Astrocyte (in vitro differentiated cells and primary cell): ENCODE results near the gene LRRN4CL. TPM values are rescaled to one million over a fixed set of nuclear protein-coding genes. Genes with fewer than 3 reads are reported as not detected.
"Not testable (repeated sequence)": the region's sequence is repeated elsewhere in the genome, so short reads cannot be mapped to it uniquely, and the experiment has no call there.

Source experiments
- DNase-seq: peaks from one replicate; pipeline ENCODE4 v3.0.0-alpha.2; 2010; ENCODE audit warnings: low read depth
- FAIRE-seq: peaks from 2 replicates; lab custom pipeline; 2011; peaks lifted over from hg19 to GRCh38; lab: Jason Lieb, UNC
- H2AFZ ChIP-seq: 2 replicates; pipeline ENCODE4 v1.6.0; 2012; ENCODE audit warnings: low read depth, low read length, inconsistent platforms
- H3K27ac ChIP-seq: 2 replicates; pipeline ENCODE4 v1.5.1; 2011; ENCODE audit warnings: low read depth, low read length, inconsistent platforms
- H3K27me3 ChIP-seq: 2 replicates; pipeline ENCODE4 v1.6.0; 2011; ENCODE audit warnings: low read length, inconsistent platforms; ENCODE audit not compliant: insufficient read depth
- H3K36me3 ChIP-seq: 2 replicates; pipeline ENCODE4 v1.5.1; 2011; ENCODE audit warnings: low read length, inconsistent platforms; ENCODE audit not compliant: insufficient read depth
- H3K4me1 ChIP-seq: 2 replicates; pipeline ENCODE4 v1.5.1; 2011; ENCODE audit warnings: low read length, inconsistent platforms; ENCODE audit not compliant: insufficient read depth
- H3K4me2 ChIP-seq: 2 replicates; pipeline ENCODE4 v1.6.0; 2012; ENCODE audit warnings: low read length, inconsistent platforms
- H3K4me3 ChIP-seq: 2 replicates; pipeline ENCODE4 v1.5.1; 2011; ENCODE audit warnings: low read depth, mild to moderate bottlenecking, low read length, inconsistent platforms; ENCODE audit not compliant: insufficient read depth
- H3K79me2 ChIP-seq: 2 replicates; pipeline ENCODE4 v1.6.0; 2012; ENCODE audit warnings: mild to moderate bottlenecking, low read length, inconsistent platforms; ENCODE audit not compliant: insufficient read depth
- H3K9ac ChIP-seq: 2 replicates; pipeline ENCODE4 v1.6.0; 2012; ENCODE audit warnings: mild to moderate bottlenecking, low read length, inconsistent platforms
- H3K9me3 ChIP-seq: 2 replicates; pipeline ENCODE4 v1.5.1; 2012; ENCODE audit warnings: low read depth, mild to moderate bottlenecking, low read length, inconsistent platforms; ENCODE audit not compliant: insufficient read depth
- H4K20me1 ChIP-seq: 2 replicates; pipeline ENCODE4 v1.6.0; 2012; ENCODE audit warnings: low read length, inconsistent platforms; ENCODE audit not compliant: insufficient read depth
- H3K27ac Mint-ChIP-seq: one replicate; pipeline ENCODE4 v1.8.0; 2021; ENCODE audit warnings: mild to moderate bottlenecking, mixed read lengths; ENCODE audit not compliant: unreplicated experiment
- H3K27me3 Mint-ChIP-seq: one replicate; pipeline ENCODE4 v1.8.0; 2021; ENCODE audit warnings: low read depth, mixed read lengths; ENCODE audit not compliant: unreplicated experiment
- H3K36me3 Mint-ChIP-seq: one replicate; pipeline ENCODE4 v1.8.0; 2021; ENCODE audit warnings: low read depth, mixed read lengths; ENCODE audit not compliant: unreplicated experiment
- H3K4me1 Mint-ChIP-seq: one replicate; pipeline ENCODE4 v1.8.0; 2021; ENCODE audit warnings: low read depth, mixed read lengths; ENCODE audit not compliant: unreplicated experiment
- H3K4me3 Mint-ChIP-seq: one replicate; pipeline ENCODE4 v1.8.0; 2021; ENCODE audit warnings: mild to moderate bottlenecking, moderate library complexity, mixed read lengths; ENCODE audit not compliant: unreplicated experiment
- H3K9me3 Mint-ChIP-seq: one replicate; pipeline ENCODE4 v1.8.0; 2021; ENCODE audit warnings: mild to moderate bottlenecking, mixed read lengths; ENCODE audit not compliant: unreplicated experiment
- CTCF ChIP-seq: IDR thresholded peaks from 2 replicates; pipeline ENCODE4 v1.5.1; 2011; ENCODE audit warnings: low read depth, mild to moderate bottlenecking, inconsistent platforms, low read length, moderate library complexity; ENCODE audit not compliant: insufficient read depth
- EZH2 ChIP-seq: IDR thresholded peaks from 2 replicates; pipeline ENCODE4 v1.6.1; 2012; ENCODE audit warnings: mild to moderate bottlenecking, low read length, inconsistent platforms; ENCODE audit not compliant: insufficient read depth
- total RNA-seq: library from RNA; stranded (reverse); gene quantifications from 2 replicates; pipeline ENCODE4 v1.2.1, GENCODE V29; 2021

LRRN4CL gene
- total RNA-seq, 1 donor from 2014 or later = 0.43 TPM

GRCh38 chr11:62705880-62706849, 16.8 kb upstream of the LRRN4CL start:
- no peak for TF ChIP-seq EZH2
- no peak for TF ChIP-seq CTCF
- peak overlapping the region; percentile 87 for H3K4me3 Mint-ChIP-seq
- peak overlapping the region; percentile 93 for H3K27ac Mint-ChIP-seq
- Histone ChIP-seq H3K27ac (peak overlapping the region; percentile 70), H4K20me1 (no peaks in the 10 kb centered on the region), H2AFZ (peak overlapping the region; percentile 50), H3K79me2 (peaks cover 5% of the 10 kb centered on the region), H3K4me1 (peaks cover 34% of the 10 kb centered on the region), H3K9ac (peak overlapping the region; percentile 86), H3K4me3 (peak overlapping the region; percentile 77), H3K4me2 (peak overlapping the region; percentile 94), H3K36me3 (peaks cover 14% of the 10 kb centered on the region), H3K9me3 (no peaks in the 10 kb centered on the region), H3K27me3 (no peaks in the 10 kb centered on the region)
- H3K4me1 Mint-ChIP-seq = peaks cover 28% of the 10 kb centered on the region
- no peaks in the 10 kb centered on the region for H3K9me3 Mint-ChIP-seq
- DNase-seq (peak; percentile 85), FAIRE-seq (no peak)
- H3K27me3 Mint-ChIP-seq = no peaks in the 10 kb centered on the region
- H3K36me3 Mint-ChIP-seq = peaks cover 15% of the 10 kb centered on the region

GRCh38 chr11:62705413-62705812, 16.1 kb upstream of the LRRN4CL start:
- Histone ChIP-seq H4K20me1 (no peaks in the 10 kb centered on the region), H3K9me3 (no peaks in the 10 kb centered on the region), H3K4me2 (peak overlapping the region; percentile 94), H3K4me3 (peak overlapping the region; percentile 77), H3K27ac (peak overlapping the region; percentile 70), H3K9ac (peak overlapping the region; percentile 86), H3K27me3 (no peaks in the 10 kb centered on the region), H3K4me1 (peaks cover 34% of the 10 kb centered on the region), H3K36me3 (peaks cover 13% of the 10 kb centered on the region), H3K79me2 (peaks cover 5% of the 10 kb centered on the region), H2AFZ (peak overlapping the region; percentile 50)
- H3K9me3 Mint-ChIP-seq = no peaks in the 10 kb centered on the region
- peak overlapping the region; percentile 89 for H3K27ac Mint-ChIP-seq
- H3K27me3 Mint-ChIP-seq = no peaks in the 10 kb centered on the region
- TF ChIP-seq EZH2 (no peak), CTCF (no peak)
- FAIRE-seq (no peak), DNase-seq (no peak)
- H3K4me1 Mint-ChIP-seq = peaks cover 28% of the 10 kb centered on the region
- H3K36me3 Mint-ChIP-seq = peaks cover 11% of the 10 kb centered on the region
- H3K4me3 Mint-ChIP-seq = peak overlapping the region; percentile 87

- not testable (repeated sequence) for FAIRE-seq
Observed at GRCh38 chr11:62703921-62704320, 14.6 kb upstream of the LRRN4CL start.

More at GRCh38 chr11:62703921-62704320, 14.6 kb upstream of the LRRN4CL start:
- Histone ChIP-seq H3K4me1 (peaks cover 23% of the 10 kb centered on the region), H3K36me3 (peaks cover 10% of the 10 kb centered on the region)
- not testable (repeated sequence) for H2AFZ ChIP-seq, H3K27ac Mint-ChIP-seq, H3K27me3 Mint-ChIP-seq, H3K9me3 ChIP-seq, H3K4me3 Mint-ChIP-seq, H3K9ac ChIP-seq, H3K27me3 ChIP-seq, H3K27ac ChIP-seq, DNase-seq, H4K20me1 ChIP-seq, H3K79me2 ChIP-seq, H3K36me3 Mint-ChIP-seq, H3K4me3 ChIP-seq, H3K4me2 ChIP-seq, H3K9me3 Mint-ChIP-seq
- peaks cover 24% of the 10 kb centered on the region for H3K4me1 Mint-ChIP-seq
